RWPE2 (cell line): Measurements from ENCODE around the gene PIH1D1.
A peak's percentile ranks its signal among the peaks of the same experiment; 100 is the strongest.

Source experiments
- ATAC-seq: fragments of 200-7000 bp; cut with Tn5 transposase; 3 replicates; pipeline ENCODE4 v1.9.1; 2021; ENCODE audit warnings: low read depth
- DNase-seq: peaks from one replicate; pipeline ENCODE4 v3.0.0-alpha.2; 2020; ENCODE audit warnings: low spot score
- H3K27ac ChIP-seq: fragments of 450-650 bp; 2 replicates; pipeline ENCODE4 v1.5.1; 2017; ENCODE audit warnings: mild to moderate bottlenecking; ENCODE audit not compliant: poor library complexity, severe bottlenecking
- H3K27me3 ChIP-seq: fragments of 250-450 bp; sonication (Bioruptor Pico); 2 replicates; pipeline ENCODE4 v1.5.1; 2021; ENCODE audit warnings: mild to moderate bottlenecking, moderate library complexity; ENCODE audit not compliant: insufficient read depth, poor library complexity, severe bottlenecking
- H3K36me3 ChIP-seq: fragments of 250-450 bp; sonication (Bioruptor Pico); 2 replicates; pipeline ENCODE4 v1.5.1; 2020; ENCODE audit warnings: low read depth, mild to moderate bottlenecking, moderate library complexity
- H3K4me1 ChIP-seq: fragments of 250-450 bp; sonication (Bioruptor Pico); 2 replicates; pipeline ENCODE4 v1.5.1; 2021; ENCODE audit warnings: mild to moderate bottlenecking, moderate library complexity; ENCODE audit not compliant: insufficient read depth, poor library complexity, severe bottlenecking
- H3K4me3 ChIP-seq: fragments of 250-450 bp; sonication (Bioruptor Pico); 2 replicates; pipeline ENCODE4 v1.5.1; 2021; ENCODE audit warnings: mild to moderate bottlenecking, moderate library complexity; ENCODE audit not compliant: severe bottlenecking
- H3K9me3 ChIP-seq: fragments of 250-450 bp; sonication (Bioruptor Pico); 2 replicates; pipeline ENCODE4 v1.5.1; 2021; ENCODE audit warnings: mild to moderate bottlenecking, moderate library complexity; ENCODE audit not compliant: severe bottlenecking
- CTCF ChIP-seq: fragments of 450-650 bp; IDR thresholded peaks from one replicate; pipeline ENCODE4 v1.5.1; 2017; ENCODE audit warnings: mild to moderate bottlenecking, moderate library complexity; ENCODE audit not compliant: poor library complexity, severe bottlenecking

PIH1D1 gene

GRCh38 chr19:49432141-49433073 is 19.2 kb downstream of the PIH1D1 start:
- Histone ChIP-seq H3K27me3 (peaks cover 90% of the 10 kb centered on the region), H3K27ac (no peak overlapping the region)
- no peak for DNase-seq

GRCh38 chr19:49431330-49431749 is 20.3 kb downstream of the PIH1D1 start:
- Histone ChIP-seq H3K27me3 (peaks cover 89% of the 10 kb centered on the region), H3K9me3 (no peaks in the 10 kb centered on the region), H3K27ac (no peak overlapping the region), H3K4me1 (no peaks in the 10 kb centered on the region), H3K36me3 (no peaks in the 10 kb centered on the region), H3K4me3 (no peak overlapping the region)
- no peak for TF ChIP-seq CTCF
- ATAC-seq (no peak), DNase-seq (no peak)

More at GRCh38 chr19:49432141-49433073, 19.2 kb downstream of the PIH1D1 start:
- H3K4me3 ChIP-seq, result no peak overlapping the region
- H3K4me1 ChIP-seq, result no peaks in the 10 kb centered on the region
- TF ChIP-seq CTCF, result no peak
- H3K36me3 ChIP-seq, result no peaks in the 10 kb centered on the region
- no peaks in the 10 kb centered on the region for H3K9me3 ChIP-seq
- peak; percentile 53 for ATAC-seq

GRCh38 chr19:49430678-49431329 is 20.8 kb downstream of the PIH1D1 start:
- no peaks in the 10 kb centered on the region for H3K9me3 ChIP-seq
- ATAC-seq (no peak), DNase-seq (no peak)
- H3K36me3 ChIP-seq, result no peaks in the 10 kb centered on the region
- H3K27me3 ChIP-seq, result peaks cover 89% of the 10 kb centered on the region
- H3K4me3 ChIP-seq, result no peak overlapping the region
- peak; percentile 25 for TF ChIP-seq CTCF
- H3K4me1 ChIP-seq, result no peaks in the 10 kb centered on the region
- no peak overlapping the region for H3K27ac ChIP-seq

GRCh38 chr19:49430172-49430677 is 21.4 kb downstream of the PIH1D1 start:
- DNase-seq, result no peak
- Histone ChIP-seq H3K4me3 (no peak overlapping the region), H3K27me3 (peaks cover 89% of the 10 kb centered on the region), H3K36me3 (no peaks in the 10 kb centered on the region), H3K9me3 (no peaks in the 10 kb centered on the region), H3K27ac (no peak overlapping the region), H3K4me1 (no peaks in the 10 kb centered on the region)
- no peak for ATAC-seq
- TF ChIP-seq CTCF, result no peak
